ENCODE results near the gene ELAVL4.

Gene ELAVL4

GRCh38 chr1:50243939-50244338, 135.2 kb downstream of the ELAVL4 start:
- TF ChIP-seq, protein P1, sequence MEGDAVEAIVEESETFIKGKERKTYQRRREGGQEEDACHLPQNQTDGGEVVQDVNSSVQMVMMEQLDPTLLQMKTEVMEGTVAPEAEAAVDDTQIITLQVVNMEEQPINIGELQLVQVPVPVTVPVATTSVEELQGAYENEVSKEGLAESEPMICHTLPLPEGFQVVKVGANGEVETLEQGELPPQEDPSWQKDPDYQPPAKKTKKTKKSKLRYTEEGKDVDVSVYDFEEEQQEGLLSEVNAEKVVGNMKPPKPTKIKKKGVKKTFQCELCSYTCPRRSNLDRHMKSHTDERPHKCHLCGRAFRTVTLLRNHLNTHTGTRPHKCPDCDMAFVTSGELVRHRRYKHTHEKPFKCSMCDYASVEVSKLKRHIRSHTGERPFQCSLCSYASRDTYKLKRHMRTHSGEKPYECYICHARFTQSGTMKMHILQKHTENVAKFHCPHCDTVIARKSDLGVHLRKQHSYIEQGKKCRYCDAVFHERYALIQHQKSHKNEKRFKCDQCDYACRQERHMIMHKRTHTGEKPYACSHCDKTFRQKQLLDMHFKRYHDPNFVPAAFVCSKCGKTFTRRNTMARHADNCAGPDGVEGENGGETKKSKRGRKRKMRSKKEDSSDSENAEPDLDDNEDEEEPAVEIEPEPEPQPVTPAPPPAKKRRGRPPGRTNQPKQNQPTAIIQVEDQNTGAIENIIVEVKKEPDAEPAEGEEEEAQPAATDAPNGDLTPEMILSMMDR (IDR thresholded peaks at IDR 0.05; ENCODE audit: extremely low read depth, missing control alignments): no peak
- no peak for DNase-seq (ENCODE audit: low spot score)

GRCh38 chr1:50246869-50247268, 138.1 kb downstream of the ELAVL4 start:
- DNase-seq (ENCODE audit: low spot score): no peak
- TF ChIP-seq, protein P1 (IDR thresholded peaks at IDR 0.05; ENCODE audit: extremely low read depth, missing control alignments): no peak

DNA sequence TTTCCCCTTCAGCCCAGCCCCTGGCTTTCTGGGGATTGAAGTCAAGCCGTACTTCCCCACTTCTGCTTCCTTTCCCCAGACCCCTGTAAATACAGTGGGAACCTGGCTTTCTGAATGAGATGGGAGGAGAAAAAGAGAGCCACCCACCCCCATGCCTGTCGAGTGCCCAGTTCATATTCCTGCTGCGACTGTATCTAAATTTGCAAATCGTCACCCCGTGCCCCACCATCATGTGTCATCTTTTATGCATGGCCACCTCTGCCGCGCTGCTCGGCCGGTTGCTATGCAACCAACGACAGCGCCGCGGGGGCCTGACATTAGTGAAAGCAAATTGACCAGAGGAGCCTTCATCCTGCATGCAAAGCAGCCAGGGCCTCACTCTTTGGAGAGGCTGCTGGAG, 143.0 kb downstream of the ELAVL4 start:
- DNase-seq (ENCODE audit: low spot score): peak; percentile 31
- TF ChIP-seq, protein P1 (IDR thresholded peaks at IDR 0.05; ENCODE audit: extremely low read depth, missing control alignments): no peak

GRCh38 chr1:50252196-50252595, 143.5 kb downstream of the ELAVL4 start:
- TF ChIP-seq, protein P1 (IDR thresholded peaks at IDR 0.05; ENCODE audit: extremely low read depth, missing control alignments): no peak
- DNase-seq (ENCODE audit: low spot score): no peak

Data from GM20000 (cell line).